Stomach (tissue), 4 donors: ENCODE measurements around the gene NMS.

Experiments
- EP300 ChIP-seq: sonication (generic); formaldehyde crosslinking; IDR thresholded peaks from one replicate; pipeline ENCODE4 v1.6.1; 2017; ENCODE audit warnings: antibody characterized with exemption
- POLR2A ChIP-seq, 4 donors: fragments of 450-650 bp; IDR thresholded peaks; one replicate each; pipeline ENCODE4 v1.6.1; 2016; ENCODE audit warnings: antibody characterized with exemption in 4 of 4, control low read depth in 2 of 4, mild to moderate bottlenecking in 1 of 4, moderate library complexity in 1 of 4

- TF ChIP-seq POLR2A (IDR thresholded peaks at IDR 0.05): no peak
- no peak for TF ChIP-seq EP300
These were observed 40.6 kb upstream of the NMS start for GRCh38 chr2:100429726-100430125.
